Karpas-422 (cell line): Measurements from ENCODE around the gene DCT. TPM values are rescaled to one million over a fixed set of nuclear protein-coding genes. Genes with fewer than 3 reads are reported as not detected.

ENCODE experiments used
- DNase-seq: peaks from one replicate; pipeline ENCODE4 v3.0.0-alpha.2; 2015
- H2AFZ ChIP-seq: fragments of 200-600 bp; sonication (generic); 2 replicates; pipeline ENCODE4 v1.6.1; 2014; ENCODE audit warnings: antibody characterized with exemption, low read length, mixed read lengths
- H3K27ac ChIP-seq: fragments of 200-600 bp; sonication (generic); 2 replicates; pipeline ENCODE4 v1.5.1; 2014; ENCODE audit warnings: mild to moderate bottlenecking, low read length, moderate library complexity
- H3K27me3 ChIP-seq: fragments of 200-600 bp; sonication (generic); 2 replicates; pipeline ENCODE4 v1.6.1; 2014; ENCODE audit warnings: low read length, mixed read lengths
- H3K36me3 ChIP-seq: fragments of 200-600 bp; sonication (generic); 2 replicates; pipeline ENCODE4 v1.6.1; 2014; ENCODE audit warnings: low read length, mixed read lengths; ENCODE audit not compliant: insufficient read depth
- H3K4me1 ChIP-seq: fragments of 200-600 bp; sonication (generic); 2 replicates; pipeline ENCODE4 v1.6.1; 2014; ENCODE audit warnings: mild to moderate bottlenecking, low read length, mixed read lengths
- H3K4me2 ChIP-seq: fragments of 200-600 bp; sonication (generic); 2 replicates; pipeline ENCODE4 v1.6.1; 2014; ENCODE audit warnings: low read length, low read depth, mild to moderate bottlenecking; ENCODE audit not compliant: poor library complexity, severe bottlenecking
- H3K4me3 ChIP-seq: fragments of 200-600 bp; sonication (generic); 2 replicates; pipeline ENCODE4 v1.5.1; 2014; ENCODE audit warnings: mild to moderate bottlenecking, antibody characterized with exemption, low read length, mixed read lengths
- H3K79me2 ChIP-seq: fragments of 200-600 bp; sonication (generic); 2 replicates; pipeline ENCODE4 v1.6.1; 2014; ENCODE audit warnings: mild to moderate bottlenecking, low read length, mixed read lengths
- H3K9ac ChIP-seq: fragments of 200-600 bp; sonication (generic); 2 replicates; pipeline ENCODE4 v1.6.0; 2014; ENCODE audit warnings: low read length
- H3K9me2 ChIP-seq: fragments of 200-600 bp; sonication (generic), shearing (Covaris generic); replicated peaks from 2 replicates; pipeline ENCODE4 v1.6.0; 2014; ENCODE audit warnings: mild to moderate bottlenecking, low read length, moderate library complexity; ENCODE audit not compliant: insufficient read depth
- H3K9me3 ChIP-seq: fragments of 300-700, 200-600 bp; sonication (generic); 2 replicates; pipeline ENCODE4 v1.6.1; 2014; ENCODE audit warnings: low read length, mixed read lengths
- H4K20me1 ChIP-seq: fragments of 200-600 bp; sonication (generic); 2 replicates; pipeline ENCODE4 v1.6.1; 2014; ENCODE audit warnings: mild to moderate bottlenecking, antibody characterized with exemption, low read length, low read depth; ENCODE audit not compliant: insufficient read depth
- total RNA-seq: library from RNA; depleted of rRNA; stranded (reverse); fragments of >200 nt; shearing (Covaris generic); gene quantifications from 2 replicates; pipeline ENCODE4 v1.2.3, GENCODE V29; 2014; ENCODE audit warnings: low replicate concordance

DCT gene
- total RNA-seq, 1 experiment from 2014 or later: not detected

DNA sequence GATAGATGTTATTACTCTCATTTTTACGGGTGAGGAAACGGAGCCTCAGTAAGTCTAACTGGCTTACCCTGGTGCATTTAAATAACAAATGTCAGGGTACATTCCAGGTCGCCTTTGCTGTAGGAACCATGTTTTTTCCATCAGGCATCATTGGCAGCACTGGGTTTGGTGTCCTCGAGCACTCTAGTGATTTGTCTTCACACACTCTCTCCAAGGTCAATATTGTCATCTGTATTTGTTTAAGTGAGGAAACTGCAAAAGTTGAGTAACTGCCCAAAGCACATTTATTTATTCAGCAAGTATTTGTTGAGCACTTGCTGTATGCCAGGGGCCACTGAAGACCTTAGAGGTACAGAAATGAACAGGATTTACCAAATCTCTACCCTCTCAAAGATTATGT is 78.6 kb downstream of the DCT start:
- Histone ChIP-seq H3K4me3 (no peak overlapping the region), H3K36me3 (no peaks in the 10 kb centered on the region), H3K27me3 (no peaks in the 10 kb centered on the region), H4K20me1 (no peaks in the 10 kb centered on the region), H3K9me2 (no peaks in the 10 kb centered on the region), H3K79me2 (no peaks in the 10 kb centered on the region), H3K9me3 (no peaks in the 10 kb centered on the region), H3K4me1 (no peaks in the 10 kb centered on the region), H2AFZ (no peak overlapping the region), H3K4me2 (no peak overlapping the region), H3K27ac (no peak overlapping the region), H3K9ac (no peak overlapping the region)
- DNase-seq: no peak

DNA sequence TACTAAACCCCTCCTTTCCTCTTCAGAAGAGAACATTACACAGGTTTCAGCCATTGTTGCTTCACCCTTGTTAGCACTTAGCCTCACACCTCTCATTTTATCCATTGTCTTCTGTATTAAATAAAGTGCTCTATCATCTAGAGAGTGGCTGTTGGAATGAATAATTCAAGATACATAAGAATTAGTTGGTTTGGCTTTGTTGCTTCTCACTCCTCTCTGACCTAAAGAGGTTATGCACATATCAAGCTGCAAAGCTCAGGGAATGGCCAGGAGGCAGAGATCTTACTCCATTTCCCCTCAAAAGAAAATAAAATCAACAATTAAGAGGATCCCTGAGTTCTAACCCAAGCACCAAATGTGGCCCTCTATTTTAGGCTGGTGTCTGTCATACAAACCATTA is 79.7 kb downstream of the DCT start:
- Histone ChIP-seq H3K4me1 (no peaks in the 10 kb centered on the region), H3K9ac (no peak overlapping the region), H3K36me3 (no peaks in the 10 kb centered on the region), H4K20me1 (no peaks in the 10 kb centered on the region), H3K27ac (no peak overlapping the region), H3K4me3 (no peak overlapping the region), H2AFZ (no peak overlapping the region), H3K9me2 (no peaks in the 10 kb centered on the region), H3K27me3 (no peaks in the 10 kb centered on the region), H3K4me2 (no peak overlapping the region), H3K9me3 (no peaks in the 10 kb centered on the region), H3K79me2 (no peaks in the 10 kb centered on the region)
- DNase-seq: no peak

DNA sequence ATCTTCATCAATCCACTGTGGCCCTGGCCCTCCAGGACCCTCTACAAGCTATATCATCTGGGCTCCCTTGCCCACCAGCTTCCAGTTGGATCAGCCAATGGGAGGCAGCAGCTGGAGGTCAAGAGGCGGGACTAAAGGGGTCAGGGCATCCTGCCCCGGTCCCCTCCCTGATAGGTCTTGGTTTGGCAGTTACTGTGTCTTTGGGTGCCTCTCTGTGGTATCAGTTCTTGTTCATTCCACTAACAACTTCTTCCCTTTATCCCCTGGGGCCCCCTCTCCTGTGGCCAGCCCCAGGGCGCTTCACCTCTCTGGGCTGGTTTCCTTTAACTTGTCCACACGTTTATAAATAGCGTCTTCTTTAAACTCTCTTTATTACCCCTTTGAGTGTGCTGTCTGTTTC is 83.6 kb downstream of the DCT start:
- H3K9me2 ChIP-seq: no peaks in the 10 kb centered on the region
- no peaks in the 10 kb centered on the region for H3K9me3 ChIP-seq
- no peak overlapping the region for H3K4me2 ChIP-seq
- H3K27ac ChIP-seq: no peak overlapping the region
- DNase-seq: no peak
- H2AFZ ChIP-seq: no peak overlapping the region
- no peaks in the 10 kb centered on the region for H4K20me1 ChIP-seq
- H3K36me3 ChIP-seq: no peaks in the 10 kb centered on the region
- no peak overlapping the region for H3K9ac ChIP-seq
- no peaks in the 10 kb centered on the region for H3K4me1 ChIP-seq
- no peak overlapping the region for H3K4me3 ChIP-seq
- no peaks in the 10 kb centered on the region for H3K79me2 ChIP-seq
- no peaks in the 10 kb centered on the region for H3K27me3 ChIP-seq

DNA sequence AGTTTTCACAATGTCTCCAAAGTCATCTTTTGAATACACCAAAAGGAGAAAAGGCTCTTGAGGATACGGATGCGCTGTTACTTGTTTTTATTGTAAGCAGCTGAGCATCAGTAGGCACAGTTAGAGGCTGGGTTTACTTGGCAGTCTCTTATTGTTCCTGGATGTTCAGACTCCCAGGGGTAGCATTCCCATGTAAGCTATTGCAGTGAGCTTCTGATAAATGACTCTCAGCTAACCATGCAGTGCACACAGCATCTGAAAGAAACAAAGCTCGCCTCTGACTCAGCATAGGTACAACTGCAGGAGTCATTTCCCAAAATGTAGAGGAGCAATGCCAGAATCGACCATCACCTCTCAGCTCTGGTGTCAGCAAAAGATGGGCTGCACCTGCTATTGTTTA is 84.8 kb downstream of the DCT start:
- Histone ChIP-seq H3K4me1 (no peaks in the 10 kb centered on the region), H3K9me3 (no peaks in the 10 kb centered on the region), H3K4me3 (no peak overlapping the region), H3K9me2 (no peaks in the 10 kb centered on the region), H3K79me2 (no peaks in the 10 kb centered on the region), H3K27ac (no peak overlapping the region), H4K20me1 (no peaks in the 10 kb centered on the region), H3K4me2 (no peak overlapping the region), H3K36me3 (no peaks in the 10 kb centered on the region), H3K9ac (no peak overlapping the region), H2AFZ (no peak overlapping the region), H3K27me3 (no peaks in the 10 kb centered on the region)
- DNase-seq: no peak

- no peaks in the 10 kb centered on the region for H3K79me2 ChIP-seq
- H3K9me3 ChIP-seq: no peaks in the 10 kb centered on the region
- H3K36me3 ChIP-seq: no peaks in the 10 kb centered on the region
- no peak overlapping the region for H3K4me3 ChIP-seq
- no peaks in the 10 kb centered on the region for H4K20me1 ChIP-seq
- no peak overlapping the region for H2AFZ ChIP-seq
- H3K4me1 ChIP-seq: no peaks in the 10 kb centered on the region
- no peak overlapping the region for H3K9ac ChIP-seq
- no peaks in the 10 kb centered on the region for H3K27me3 ChIP-seq
- no peak overlapping the region for H3K27ac ChIP-seq
- H3K4me2 ChIP-seq: no peak overlapping the region
- no peak for DNase-seq
- H3K9me2 ChIP-seq: no peaks in the 10 kb centered on the region
Observed at GRCh38 chr13:94390881-94391280, 88.6 kb downstream of the DCT start.

DNA sequence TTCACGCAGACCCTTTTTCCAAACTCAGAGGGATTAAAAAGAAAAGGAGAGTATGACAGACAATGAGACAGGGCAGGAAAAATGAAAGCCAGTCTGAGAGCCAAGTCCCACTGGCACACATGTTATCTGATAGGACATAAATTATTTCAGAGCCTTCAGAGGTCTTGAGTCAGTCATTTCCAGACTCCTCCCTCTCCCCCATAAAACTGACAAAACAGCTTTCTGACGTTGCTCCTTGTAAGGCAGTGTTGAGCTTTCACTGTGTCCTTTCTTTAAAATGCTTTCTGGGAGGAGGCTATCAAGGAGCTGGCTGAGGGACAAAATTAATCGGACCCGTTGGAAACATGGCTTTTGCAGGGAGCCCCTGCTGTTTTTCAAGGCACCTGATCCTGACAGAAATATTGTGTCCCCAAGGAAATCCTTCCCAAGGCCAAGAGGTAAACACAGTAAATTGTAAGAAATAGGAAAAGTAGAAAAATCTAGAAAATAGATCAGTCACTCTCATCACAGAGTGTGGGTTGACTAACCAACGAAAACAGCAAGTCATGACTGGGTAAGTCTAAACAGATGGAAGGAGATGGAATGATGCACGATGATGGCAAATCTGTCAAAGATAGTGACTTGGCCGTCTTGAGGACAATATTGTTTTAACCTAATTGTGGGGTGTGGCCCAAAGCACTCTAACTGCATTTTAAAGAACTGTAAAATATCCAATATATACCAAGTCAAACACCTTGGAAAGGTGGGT is 89.7 kb downstream of the DCT start:
- H3K36me3 ChIP-seq: no peaks in the 10 kb centered on the region
- no peak overlapping the region for H3K9ac ChIP-seq
- H4K20me1 ChIP-seq: no peaks in the 10 kb centered on the region
- no peaks in the 10 kb centered on the region for H3K4me1 ChIP-seq
- no peak overlapping the region for H3K27ac ChIP-seq
- H3K27me3 ChIP-seq: no peaks in the 10 kb centered on the region
- no peaks in the 10 kb centered on the region for H3K79me2 ChIP-seq
- H3K4me3 ChIP-seq: no peak overlapping the region
- DNase-seq: no peak
- no peaks in the 10 kb centered on the region for H3K9me2 ChIP-seq
- H3K9me3 ChIP-seq: no peaks in the 10 kb centered on the region
- no peak overlapping the region for H2AFZ ChIP-seq
- no peak overlapping the region for H3K4me2 ChIP-seq

DNA sequence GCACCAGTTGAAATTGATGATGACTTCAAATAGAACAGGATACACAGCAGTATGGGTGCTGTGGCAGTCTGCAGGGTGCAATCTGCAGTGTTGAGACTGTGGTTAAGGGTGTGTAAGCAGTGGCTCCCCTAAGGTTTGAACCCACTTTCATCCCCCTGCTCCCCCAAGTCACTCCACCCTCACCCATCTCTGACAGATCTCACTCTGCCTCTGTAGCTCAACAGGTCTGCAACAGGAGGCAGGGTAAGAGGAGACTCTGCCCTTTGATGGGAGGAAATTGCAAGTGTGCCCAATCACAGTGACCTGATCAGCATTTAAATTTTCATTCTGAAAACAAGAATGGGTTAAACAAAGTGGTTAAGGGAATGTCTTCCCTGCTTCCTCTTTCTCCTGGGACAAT is 92.4 kb downstream of the DCT start:
- no peak overlapping the region for H3K4me2 ChIP-seq
- H3K27ac ChIP-seq: no peak overlapping the region
- no peaks in the 10 kb centered on the region for H3K27me3 ChIP-seq
- no peak for DNase-seq
- H3K9me2 ChIP-seq: no peaks in the 10 kb centered on the region
- H3K4me3 ChIP-seq: no peak overlapping the region
- no peaks in the 10 kb centered on the region for H3K4me1 ChIP-seq
- no peak overlapping the region for H3K9ac ChIP-seq
- no peaks in the 10 kb centered on the region for H3K36me3 ChIP-seq
- no peak overlapping the region for H2AFZ ChIP-seq
- no peaks in the 10 kb centered on the region for H3K9me3 ChIP-seq
- H4K20me1 ChIP-seq: no peaks in the 10 kb centered on the region
- no peaks in the 10 kb centered on the region for H3K79me2 ChIP-seq
